ENCODE measurements around the gene SEPTIN2. TPM values are rescaled to one million over a fixed set of nuclear protein-coding genes. Genes with fewer than 3 reads are reported as not detected.

SEPTIN2 gene
- total RNA-seq, 3 donors from 2014 or later (not counting 1 experiment from before 2014, with no cell fraction given): 275 to 315 (median 275) TPM

DNA sequence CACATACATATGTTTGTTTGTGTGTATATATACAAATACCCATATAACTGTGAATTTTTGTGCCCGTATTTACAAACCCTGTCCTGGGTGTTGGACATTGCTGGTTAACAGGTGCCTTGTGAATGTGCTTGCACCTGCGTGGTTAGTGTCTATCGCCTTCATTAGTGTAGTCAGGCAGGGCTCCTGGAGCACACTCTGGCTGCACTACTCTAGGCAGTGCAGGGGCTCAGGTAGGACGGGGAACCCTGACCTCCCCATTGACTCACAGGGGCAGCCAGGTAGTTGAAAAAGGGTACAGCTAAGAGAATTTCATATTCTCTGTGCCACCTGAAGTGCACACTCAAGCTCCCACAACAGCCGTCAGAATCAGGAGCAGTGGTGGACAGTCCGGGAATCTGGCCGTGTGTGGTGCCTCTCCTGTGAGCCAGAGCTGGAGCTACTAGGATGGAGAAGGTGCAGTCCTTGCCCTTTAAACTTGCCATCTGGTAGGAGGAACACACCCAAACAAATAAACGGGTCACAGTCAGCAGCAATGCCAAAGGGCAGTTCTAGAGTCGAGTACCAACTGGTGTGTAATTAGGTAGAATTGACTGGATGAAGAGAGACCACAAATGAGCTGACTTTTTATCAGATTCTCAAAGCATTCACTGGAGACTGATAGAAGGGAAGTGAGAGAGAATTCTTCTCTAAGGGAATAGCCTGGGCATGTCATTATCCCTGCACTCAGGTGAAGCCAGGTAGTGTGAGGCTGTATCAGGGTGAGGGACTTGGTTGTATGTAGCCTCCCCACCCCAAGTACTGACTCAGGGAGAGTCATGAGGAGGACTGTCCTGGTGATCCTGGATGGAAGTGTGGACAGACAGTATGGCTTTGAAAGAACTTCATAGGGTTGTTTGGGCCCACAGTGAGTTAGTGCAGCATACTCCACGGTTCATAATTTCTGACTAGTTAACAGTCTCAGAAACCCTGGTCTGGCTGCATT is 84.5 kb downstream of the SEPTIN2 start:
- no peak overlapping the region for H3K4me3 ChIP-seq (ENCODE audit: low read length)
- H3K36me3 ChIP-seq (ENCODE audit: control insufficient read depth, insufficient read depth, low read length): peaks cover 2% of the 10 kb centered on the region
- Mint-ChIP-seq H3K4me1 (no peaks in the 10 kb centered on the region), H3K27me3 (ENCODE audit: low read depth in 2 of 2) (no peaks in the 10 kb centered on the region), H3K4me3 (no peak overlapping the region), H3K9me3 (no peaks in the 10 kb centered on the region), H3K36me3 (no peaks in the 10 kb centered on the region), H3K27ac (peak overlapping the region in 1 of 2 donors; percentile 24)
- H3K4me1 ChIP-seq (ENCODE audit: control insufficient read depth, insufficient read depth, low read length): no peaks in the 10 kb centered on the region
- no peaks in the 10 kb centered on the region for H3K9me3 ChIP-seq (ENCODE audit: control insufficient read depth, insufficient read depth, low read length)
- intact Hi-C loops (cut with micrococcal nuclease): no loop called here
- 95% methylated on average over 10 of the region's 10 CpGs for WGBS (ENCODE audit: insufficient coverage)
- TF ChIP-seq, protein P1, sequence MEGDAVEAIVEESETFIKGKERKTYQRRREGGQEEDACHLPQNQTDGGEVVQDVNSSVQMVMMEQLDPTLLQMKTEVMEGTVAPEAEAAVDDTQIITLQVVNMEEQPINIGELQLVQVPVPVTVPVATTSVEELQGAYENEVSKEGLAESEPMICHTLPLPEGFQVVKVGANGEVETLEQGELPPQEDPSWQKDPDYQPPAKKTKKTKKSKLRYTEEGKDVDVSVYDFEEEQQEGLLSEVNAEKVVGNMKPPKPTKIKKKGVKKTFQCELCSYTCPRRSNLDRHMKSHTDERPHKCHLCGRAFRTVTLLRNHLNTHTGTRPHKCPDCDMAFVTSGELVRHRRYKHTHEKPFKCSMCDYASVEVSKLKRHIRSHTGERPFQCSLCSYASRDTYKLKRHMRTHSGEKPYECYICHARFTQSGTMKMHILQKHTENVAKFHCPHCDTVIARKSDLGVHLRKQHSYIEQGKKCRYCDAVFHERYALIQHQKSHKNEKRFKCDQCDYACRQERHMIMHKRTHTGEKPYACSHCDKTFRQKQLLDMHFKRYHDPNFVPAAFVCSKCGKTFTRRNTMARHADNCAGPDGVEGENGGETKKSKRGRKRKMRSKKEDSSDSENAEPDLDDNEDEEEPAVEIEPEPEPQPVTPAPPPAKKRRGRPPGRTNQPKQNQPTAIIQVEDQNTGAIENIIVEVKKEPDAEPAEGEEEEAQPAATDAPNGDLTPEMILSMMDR (IDR thresholded peaks at IDR 0.05): no peak
- DNase-seq (no peak), ATAC-seq (peak in 1 of 3 donors; percentile 5)
- no peaks in the 10 kb centered on the region for H3K27me3 ChIP-seq (ENCODE audit: control insufficient read depth, insufficient read depth, low read length)
- no peak overlapping the region for H3K27ac ChIP-seq (ENCODE audit: low read length)

Other genes with a start within 250 kb of the SEPTIN2 start
- gene MTERF4, start 213.6 kb upstream of the SEPTIN2 start, total RNA-seq: 10 to 100 TPM; 38.9 to 45.5 (median 39.2) TPM
- gene PASK, start 166.5 kb upstream of the SEPTIN2 start, total RNA-seq: 10 to 100 TPM; 27.9 to 45.2 (median 36.2) TPM
- gene PPP1R7, start 165.5 kb upstream of the SEPTIN2 start, total RNA-seq: 10 to 100 TPM; 57.8 to 66.3 (median 60.4) TPM
- gene ANO7, start 127.2 kb upstream of the SEPTIN2 start, total RNA-seq: 1 to 10 TPM in 2 of 3 donors, under 1 TPM in 1; 0.97 to 1.4 (median 1.1) TPM
- gene HDLBP, start 253 bp upstream of the SEPTIN2 start, total RNA-seq: 100 to 1,000 TPM; 170 to 200 (median 177) TPM
- gene FARP2, start 40.4 kb downstream of the SEPTIN2 start, total RNA-seq: 10 to 100 TPM; 26.8 to 40.6 (median 31.6) TPM
- gene STK25, start 192.7 kb downstream of the SEPTIN2 start, total RNA-seq: 100 to 1,000 TPM; 110 to 140 (median 135) TPM
- gene BOK, start 242.8 kb downstream of the SEPTIN2 start, total RNA-seq: 10 to 100 TPM; 11.0 to 23.7 (median 19.6) TPM